GM10266 (cell line): ENCODE measurements around the gene UGT1A9.
"Not testable (repeated sequence)": the region's sequence is repeated elsewhere in the genome, so short reads cannot be mapped to it uniquely, and the experiment has no call there.

Experiments used
- DNase-seq: peaks from one replicate; pipeline ENCODE4 v3.0.0; 2012; ENCODE audit errors: extremely low spot score
- TF ChIP-seq, protein P1 (sequence below): IDR thresholded peaks from 2 replicates; pipeline ENCODE4 v1.5.1; 2012; ENCODE audit warnings: mild to moderate bottlenecking, low read depth; ENCODE audit not compliant: control insufficient read depth, insufficient read depth; ENCODE audit errors: missing control alignments

UGT1A9 gene

GRCh38 chr2:233671290-233672161 lies at the start of gene UGT1A9:
Gene UGT1A9 (plus strand): TSS chr2:233671898. CDS start chr2:233671935, 37 bp downstream.
- DNase-seq: no peak
- TF ChIP-seq, protein P1, sequence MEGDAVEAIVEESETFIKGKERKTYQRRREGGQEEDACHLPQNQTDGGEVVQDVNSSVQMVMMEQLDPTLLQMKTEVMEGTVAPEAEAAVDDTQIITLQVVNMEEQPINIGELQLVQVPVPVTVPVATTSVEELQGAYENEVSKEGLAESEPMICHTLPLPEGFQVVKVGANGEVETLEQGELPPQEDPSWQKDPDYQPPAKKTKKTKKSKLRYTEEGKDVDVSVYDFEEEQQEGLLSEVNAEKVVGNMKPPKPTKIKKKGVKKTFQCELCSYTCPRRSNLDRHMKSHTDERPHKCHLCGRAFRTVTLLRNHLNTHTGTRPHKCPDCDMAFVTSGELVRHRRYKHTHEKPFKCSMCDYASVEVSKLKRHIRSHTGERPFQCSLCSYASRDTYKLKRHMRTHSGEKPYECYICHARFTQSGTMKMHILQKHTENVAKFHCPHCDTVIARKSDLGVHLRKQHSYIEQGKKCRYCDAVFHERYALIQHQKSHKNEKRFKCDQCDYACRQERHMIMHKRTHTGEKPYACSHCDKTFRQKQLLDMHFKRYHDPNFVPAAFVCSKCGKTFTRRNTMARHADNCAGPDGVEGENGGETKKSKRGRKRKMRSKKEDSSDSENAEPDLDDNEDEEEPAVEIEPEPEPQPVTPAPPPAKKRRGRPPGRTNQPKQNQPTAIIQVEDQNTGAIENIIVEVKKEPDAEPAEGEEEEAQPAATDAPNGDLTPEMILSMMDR: no peak

- TF ChIP-seq, protein P1: no peak
Measured at GRCh38 chr2:233627331-233628025, 44.2 kb upstream of the UGT1A9 start.

DNA sequence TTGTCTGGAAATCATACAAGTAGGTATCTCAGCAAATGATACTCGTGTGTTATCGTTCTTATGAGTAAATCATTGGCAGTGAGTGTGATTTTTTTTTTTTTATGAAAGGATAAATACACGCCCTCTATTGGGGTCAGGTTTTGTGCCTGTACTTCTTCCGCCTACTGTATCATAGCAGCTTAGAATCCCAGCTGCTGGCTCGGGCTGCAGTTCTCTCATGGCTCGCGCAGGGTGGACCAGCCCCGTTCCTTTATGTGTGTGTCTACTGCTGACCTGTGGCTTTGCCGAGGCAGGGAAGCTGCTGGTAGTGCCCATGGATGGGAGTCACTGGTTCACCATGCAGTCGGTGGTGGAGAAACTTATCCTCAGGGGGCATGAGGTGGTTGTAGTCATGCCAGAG lies 35.4 kb upstream of the UGT1A9 start, which contains the start of gene UGT1A10:
UGT1A10 (plus strand) TSS at position 143 of the 400 bp plus-strand sequence; CDS start at position 218, 75 bp downstream.
- DNase-seq: not testable (repeated sequence)

More at GRCh38 chr2:233627331-233628025, 44.2 kb upstream of the UGT1A9 start:
- no peak for DNase-seq

DNA sequence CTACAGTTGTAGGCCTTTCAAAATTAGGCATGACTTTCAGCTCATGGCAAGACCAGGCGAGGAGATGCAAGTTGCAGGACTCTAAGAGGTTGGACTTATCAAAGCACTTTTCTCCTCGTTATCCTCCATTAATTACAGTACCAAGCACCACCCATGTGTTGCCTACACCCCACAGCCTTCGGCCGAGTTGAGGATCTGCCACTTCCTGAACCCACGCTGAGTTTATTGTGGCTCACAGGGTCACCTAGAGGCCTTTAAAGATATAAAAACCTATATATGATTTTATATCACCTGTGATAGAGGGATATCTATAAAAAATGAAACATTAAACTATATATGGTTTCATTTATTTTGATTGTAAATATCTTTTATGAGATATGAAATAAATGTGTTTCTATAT lies 32.9 kb upstream of the UGT1A9 start:
- DNase-seq: no peak

GRCh38 chr2:233639860-233640259 lies 31.8 kb upstream of the UGT1A9 start:
- no peak for DNase-seq
- TF ChIP-seq, protein P1: no peak

More for the DNA sequence above, 32.9 kb upstream of the UGT1A9 start:
- TF ChIP-seq, protein P1: no peak

DNA sequence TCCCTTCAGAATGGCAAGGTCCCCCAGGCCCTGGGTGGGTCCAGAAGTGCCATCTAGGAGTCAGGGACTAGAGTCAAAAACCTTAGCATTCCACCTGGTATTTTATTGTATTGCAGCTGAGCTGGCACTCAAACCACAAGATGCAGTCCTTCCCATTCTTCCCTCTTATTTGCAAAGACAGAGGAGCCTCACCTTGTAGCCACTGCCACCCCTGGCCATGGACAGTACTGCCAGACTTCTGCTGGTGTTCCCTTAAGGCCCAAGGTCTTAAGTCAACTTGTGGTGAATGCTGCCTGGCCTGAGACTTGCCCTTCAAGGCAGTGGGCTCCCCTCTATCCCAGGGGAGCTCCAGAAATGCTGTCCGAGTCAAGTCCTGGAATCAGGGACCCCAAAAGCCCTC lies 28.6 kb upstream of the UGT1A9 start:
- no peak for DNase-seq
- TF ChIP-seq, protein P1: peak; percentile 17

- DNase-seq: not testable (repeated sequence)
Measured at GRCh38 chr2:233646033-233646432, 25.7 kb upstream of the UGT1A9 start.

GRCh38 chr2:233650981-233651380 lies 20.7 kb upstream of the UGT1A9 start:
- TF ChIP-seq, protein P1: no peak
- DNase-seq: no peak
